LoVo (cell line): Measurements from ENCODE around the gene RPL18.
"Not testable (repeated sequence)": the region's sequence is repeated elsewhere in the genome, so short reads cannot be mapped to it uniquely, and the experiment has no call there.

Experiments
- DNase-seq: peaks from one replicate; pipeline ENCODE4 v3.0.0-alpha.2; 2016; ENCODE audit warnings: low spot score

The RPL18 gene

DNA sequence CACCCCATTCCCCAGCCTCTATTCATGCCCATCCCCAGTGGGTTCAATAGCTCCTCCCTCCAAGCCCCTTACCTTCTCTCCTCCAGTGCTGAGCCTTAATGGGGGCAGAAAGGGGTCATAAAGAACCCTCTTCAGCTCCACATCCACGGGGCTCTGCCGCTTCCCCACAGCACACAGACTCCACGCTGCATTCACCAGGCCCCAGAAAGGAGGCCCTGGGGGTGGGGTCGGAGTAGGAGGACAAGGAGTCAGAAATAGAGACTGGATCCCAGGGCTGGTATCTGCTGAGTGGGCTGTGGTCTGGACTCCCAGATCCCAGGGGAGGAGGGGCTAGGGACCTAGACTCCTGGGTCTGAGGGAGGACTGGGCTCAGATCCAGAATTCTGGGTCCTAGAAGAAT lies 25.4 kb upstream of the RPL18 start:
- DNase-seq = no peak

DNA sequence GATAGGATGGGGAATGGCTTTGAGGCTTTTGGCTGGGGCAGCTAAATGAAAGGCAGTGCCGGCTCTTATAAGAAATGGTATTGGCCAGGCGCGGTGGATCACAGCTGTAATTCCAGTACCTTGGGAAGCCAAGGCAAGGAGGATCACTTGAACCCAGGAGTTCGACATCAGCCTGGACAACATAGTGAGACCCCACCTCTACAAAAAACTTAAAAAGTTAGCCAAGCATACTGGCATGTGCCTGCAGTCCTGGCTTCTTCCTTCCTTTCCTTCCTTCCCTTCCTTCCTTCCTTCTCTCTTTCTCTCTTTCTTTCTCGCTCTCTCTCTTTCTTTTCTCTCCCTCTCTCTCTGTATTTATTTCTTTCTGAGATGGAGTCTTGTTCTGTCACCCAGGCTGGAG lies 23.9 kb upstream of the RPL18 start:
- DNase-seq = no peak

GRCh38 chr19:48641850-48642249 lies 22.9 kb upstream of the RPL18 start:
- DNase-seq = no peak

DNA sequence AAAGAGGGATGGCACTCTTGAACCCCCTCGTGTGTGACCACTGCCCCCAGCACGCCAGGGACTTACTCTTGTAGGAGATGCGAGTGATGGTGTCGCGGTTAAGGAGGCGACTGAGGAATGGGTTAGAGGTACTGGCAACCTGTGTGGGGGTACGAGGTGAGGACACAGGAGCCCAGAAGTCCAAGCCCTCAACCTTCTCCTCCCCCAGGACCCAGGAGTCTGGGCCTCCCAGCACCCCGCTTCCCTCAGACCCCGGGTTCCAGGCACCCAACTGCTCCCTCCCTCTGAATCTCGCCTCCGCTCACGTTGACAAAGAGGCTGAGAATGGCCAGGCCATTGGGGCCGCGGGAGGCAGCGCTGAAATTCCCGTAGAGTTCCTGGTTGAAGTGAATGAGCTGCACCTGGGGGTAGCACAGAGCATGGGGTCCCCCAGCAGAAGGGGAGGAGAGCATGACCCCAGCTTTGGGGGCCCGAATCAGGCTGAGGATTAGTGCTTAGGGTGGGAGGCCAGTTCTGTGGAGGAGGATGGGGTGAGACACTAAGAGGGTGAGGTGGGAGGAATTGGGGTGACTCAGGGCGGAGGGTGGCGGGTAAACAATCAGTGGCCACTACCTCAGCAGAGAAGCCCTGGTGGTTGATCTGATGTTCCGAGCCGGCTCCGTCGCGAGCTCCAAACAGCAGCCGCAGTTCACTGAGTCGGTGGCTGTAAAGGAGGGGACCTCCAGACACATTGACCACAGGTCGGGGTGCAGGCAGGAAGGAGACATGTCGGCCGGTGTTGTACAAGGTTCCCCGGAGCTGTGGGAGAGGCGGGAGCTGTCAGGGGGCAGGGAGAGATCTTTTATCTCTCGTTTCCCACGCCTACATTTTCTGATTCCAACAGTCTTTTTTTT lies 20.8 kb upstream of the RPL18 start:
- DNase-seq = no peak

- DNase-seq = no peak
These were observed 19.9 kb upstream of the RPL18 start for GRCh38 chr19:48638831-48639381.

DNA sequence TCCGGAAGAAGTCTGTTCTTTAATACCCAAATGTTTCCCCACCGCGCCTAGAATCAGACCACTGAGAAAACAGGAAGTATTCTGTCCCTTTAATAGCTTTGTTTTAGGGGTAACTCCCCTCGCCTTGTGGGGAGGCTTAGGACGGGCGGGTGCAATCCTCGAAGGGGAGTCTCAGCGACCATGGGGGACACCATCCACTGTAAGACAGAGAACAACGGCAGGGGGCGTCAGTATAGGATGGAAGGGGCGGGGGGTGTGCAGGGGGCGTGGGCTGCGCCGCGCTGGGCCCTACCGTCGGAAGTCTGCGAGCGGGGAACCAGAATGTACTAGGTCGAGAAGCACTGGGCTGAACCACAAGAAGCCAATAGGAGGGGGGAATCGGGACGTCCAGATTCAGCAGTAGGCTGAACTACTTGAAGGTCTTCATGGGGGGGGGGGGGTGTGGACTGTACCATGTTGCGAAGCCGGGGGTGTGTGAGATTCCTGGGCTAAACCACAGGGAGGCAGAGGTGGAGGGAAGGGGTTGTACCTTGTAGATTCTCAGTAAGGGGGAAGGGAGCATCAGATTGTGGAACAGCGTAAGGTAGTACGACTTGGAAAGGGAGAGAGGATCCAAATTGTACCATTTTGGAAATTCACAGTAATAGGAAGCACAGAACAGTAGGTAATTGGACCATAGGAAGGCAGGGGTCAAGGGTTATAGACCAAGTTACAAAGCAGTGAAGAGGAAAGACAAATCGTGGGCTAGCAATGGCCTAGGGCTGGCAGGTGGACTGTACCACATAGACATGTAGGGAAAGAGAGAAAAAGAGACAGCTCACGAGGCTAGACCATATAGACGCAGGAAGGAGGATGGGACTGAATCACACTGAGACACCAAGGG lies 19.2 kb upstream of the RPL18 start:
- peak; percentile 78 for DNase-seq

- peak; percentile 97 for DNase-seq
These were observed 18.5 kb upstream of the RPL18 start for GRCh38 chr19:48637449-48637947.

GRCh38 chr19:48636859-48637448 lies 18.0 kb upstream of the RPL18 start, which contains the start of gene DBP:
DBP (minus strand) TSS chr19:48637379; CDS start chr19:48636994, 385 bp downstream.
- DNase-seq = no peak

GRCh38 chr19:48635966-48636858 lies 17.2 kb upstream of the RPL18 start:
- DNase-seq = no peak

- peak; percentile 79 for DNase-seq
These were observed 16.4 kb upstream of the RPL18 start for GRCh38 chr19:48635263-48635965.

GRCh38 chr19:48634424-48635262 lies 15.7 kb upstream of the RPL18 start:
- peak; percentile 94 for DNase-seq

DNA sequence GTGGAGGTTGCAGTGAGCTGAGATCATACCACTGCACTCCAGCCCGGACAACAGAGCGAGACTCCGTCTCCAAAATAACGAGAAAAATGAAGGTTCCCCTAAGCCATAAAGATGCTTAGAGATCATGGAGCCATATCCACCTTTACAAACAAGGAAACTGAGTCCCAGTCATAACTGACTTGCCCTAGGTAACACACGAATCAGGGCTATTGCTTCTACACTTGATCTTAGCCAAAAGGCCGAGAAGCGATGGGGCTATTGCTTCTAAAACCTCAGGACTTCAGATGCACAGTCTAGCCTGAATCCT lies 15.0 kb upstream of the RPL18 start:
- DNase-seq = no peak

DNA sequence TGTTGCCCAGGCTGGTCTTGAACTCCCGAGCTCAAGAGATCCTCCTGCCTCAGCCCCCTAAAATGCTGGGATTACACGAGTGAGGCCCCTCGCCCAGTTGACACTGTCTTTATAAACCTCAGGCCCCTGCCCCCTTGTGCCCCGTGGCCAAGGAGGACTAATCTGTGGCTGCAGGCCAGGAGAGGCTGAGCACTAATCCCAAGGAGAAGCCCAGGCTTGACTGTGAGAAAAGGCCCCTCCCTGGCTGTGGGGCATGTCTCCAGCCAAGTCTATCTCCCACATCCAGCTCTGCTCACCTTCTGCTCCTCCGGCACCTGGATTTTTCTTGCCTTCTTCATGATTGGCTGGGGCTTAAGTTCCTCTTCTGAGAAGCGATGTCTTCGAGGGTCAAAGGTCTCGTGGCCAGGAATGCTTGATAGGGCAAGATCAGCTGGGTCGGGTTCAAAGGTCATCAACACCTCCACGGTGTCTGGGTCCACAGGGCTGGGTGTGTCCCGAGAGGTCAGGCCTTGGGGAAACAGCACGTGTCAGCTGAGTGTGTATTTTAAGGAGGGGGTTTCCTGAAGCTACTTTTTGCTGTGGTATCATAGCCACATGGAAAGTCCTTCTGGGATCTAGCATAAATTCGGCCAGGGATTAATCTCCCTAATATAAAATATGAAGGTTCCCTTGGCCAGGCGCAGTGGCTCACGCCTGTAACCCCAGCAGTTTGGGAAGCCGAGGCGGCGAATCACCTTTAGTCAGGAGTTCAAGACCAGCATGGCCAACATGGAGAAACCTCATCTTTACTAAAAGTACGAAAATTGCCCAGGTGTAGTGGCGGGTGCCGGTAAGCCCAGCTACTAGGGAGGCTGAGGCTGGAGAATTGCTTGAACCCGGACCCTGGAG lies 14.4 kb upstream of the RPL18 start:
- DNase-seq = no peak

- no peak for DNase-seq
These were observed 13.7 kb upstream of the RPL18 start for GRCh38 chr19:48632692-48633147.

DNA sequence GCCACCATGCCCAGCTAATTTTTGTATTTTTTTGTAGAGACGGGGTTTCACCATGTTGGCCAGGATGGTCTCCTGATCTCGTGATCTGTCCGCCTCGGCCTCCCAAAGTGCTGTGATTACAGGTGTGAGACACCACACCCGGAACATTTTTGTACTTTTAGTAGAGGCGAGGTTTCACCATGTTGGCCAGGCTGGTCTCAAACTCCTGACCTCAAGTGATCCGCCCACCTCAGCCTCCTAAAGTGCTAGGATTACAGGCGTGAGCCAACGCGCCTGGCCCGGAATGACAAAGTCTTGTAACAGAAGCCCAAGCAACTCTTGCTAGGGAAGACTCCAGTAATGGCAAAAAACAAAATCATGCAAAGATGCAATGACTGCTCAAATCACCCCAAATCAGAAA lies 13.3 kb upstream of the RPL18 start:
- DNase-seq = not testable (repeated sequence)

DNA sequence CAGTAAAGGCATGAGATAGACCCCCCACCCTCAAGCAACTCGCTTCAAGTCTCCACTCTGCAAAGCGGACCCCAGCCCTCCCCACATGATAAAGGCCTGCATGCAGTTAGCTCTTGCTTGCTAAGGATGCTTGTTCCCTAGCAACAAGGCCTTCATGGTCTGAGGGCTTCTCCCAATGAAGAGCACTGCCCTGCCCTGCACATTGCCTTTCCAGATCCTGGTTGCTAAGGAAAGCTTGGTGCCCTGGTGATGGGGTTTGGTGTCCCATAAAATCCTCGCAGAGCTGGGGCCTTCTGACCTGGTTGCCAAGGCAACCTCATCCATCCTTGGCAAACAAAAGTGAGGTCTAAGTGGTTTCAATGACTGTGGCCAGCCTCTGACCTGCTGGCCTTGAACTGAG lies 12.2 kb upstream of the RPL18 start:
- no peak for DNase-seq

GRCh38 chr19:48630296-48631063 lies 11.5 kb upstream of the RPL18 start:
- DNase-seq = no peak
